K562 (cell line): ENCODE data around the gene FLII. TPM values are rescaled to one million over a fixed set of nuclear protein-coding genes. Genes with fewer than 3 reads are reported as not detected.

Source experiments
- ATAC-seq: fragments of 200-7000 bp; cut with Tn5 transposase; 3 replicates; pipeline ENCODE4 v1.9.1; 2020; ENCODE audit warnings: moderate library complexity
- BruUV-seq: library from RNA; stranded (reverse); fragments of 400-500 nt; replicated peaks from 2 replicates; lab custom pipeline; 2021; lab: Mats Ljungman, UMichigan
- CTCF ChIA-PET: fragments of 300-600 bp; formaldehyde crosslinking; extraction: SDS; loops from one replicate; lab custom pipeline; 2021; ENCODE audit warnings: low intra/inter-chr PET ratio; lab: Yijun Ruan, JAX
- POLR2A ChIA-PET: fragments of 300-600, 350-650 bp; sonication (Branson Sonifier 250); formaldehyde crosslinking; extraction: SDS; loops from one replicate; lab custom pipeline; 2021; ENCODE audit warnings: antibody characterized with exemption, inconsistent platforms; lab: Yijun Ruan, JAX
- DNase-seq, 4 experiments: peaks; one replicate each; pipeline versions ENCODE4 v3.0.0 to v3.0.0-alpha.2; 2011 to 2018; ENCODE audit warnings: low spot score in 3 of 4, mixed read lengths in 3 of 4; ENCODE audit errors: extremely low read depth in 1 of 4
- FAIRE-seq: peaks from 2 replicates; lab custom pipeline; 2011; peaks lifted over from hg19 to GRCh38; lab: Jason Lieb, UNC
- H2AFZ ChIP-seq: 2 replicates; pipeline ENCODE4 v1.6.0; 2011; ENCODE audit warnings: low read depth, low read length, control low read depth, inconsistent platforms
- H3K27ac ChIP-seq: fragments of 200-600 bp; 3 replicates; pipeline ENCODE4 v1.8.0; 2011; ENCODE audit warnings: low read depth, mild to moderate bottlenecking, control low read depth, inconsistent platforms, low read length, moderate library complexity, mixed read lengths; ENCODE audit errors: extremely low read depth
- H3K27me3 ChIP-seq, 2 experiments: fragments of 300-600 bp in 1 of 2; 2 replicates in 1 of 2; 3 replicates in 1 of 2; pipeline versions ENCODE4 v1.6.0 to v1.8.0; 2011; ENCODE audit warnings: inconsistent platforms in 2 of 2, low read length in 2 of 2, mild to moderate bottlenecking in 1 of 2, mixed read lengths in 1 of 2, moderate library complexity in 1 of 2; ENCODE audit not compliant: control insufficient read depth in 2 of 2, insufficient read depth in 2 of 2
- H3K36me3 ChIP-seq: fragments of 300-600 bp; 3 replicates; pipeline ENCODE4 v1.8.0; 2011; ENCODE audit warnings: mild to moderate bottlenecking, low read length, inconsistent platforms; ENCODE audit not compliant: control insufficient read depth, insufficient read depth
- H3K4me1 ChIP-seq, 2 experiments: fragments of 200-600 bp in 1 of 2; replicated peaks in 1 of 2; 2 replicates in 1 of 2; 3 replicates in 1 of 2; pipeline versions ENCODE4 v1.5.1 to v1.8.0; 2011; ENCODE audit warnings: inconsistent platforms in 2 of 2, low read length in 2 of 2, mild to moderate bottlenecking in 1 of 2, mixed read lengths in 1 of 2, moderate library complexity in 1 of 2; ENCODE audit not compliant: control insufficient read depth in 2 of 2, insufficient read depth in 2 of 2
- H3K4me2 ChIP-seq: 2 replicates; pipeline ENCODE4 v1.6.1; 2011; ENCODE audit warnings: low read length, control low read depth, inconsistent platforms, mixed read lengths; ENCODE audit not compliant: insufficient read depth
- H3K4me3 ChIP-seq: fragments of 200-600 bp; sonication (generic), shearing (Covaris generic); 2 replicates; pipeline ENCODE4 v1.5.1; 2016; ENCODE audit warnings: control low read depth, inconsistent platforms
- H3K79me2 ChIP-seq: fragments of 200-600 bp; 3 replicates; pipeline ENCODE4 v1.8.0; 2011; ENCODE audit warnings: low read length, inconsistent platforms; ENCODE audit not compliant: control insufficient read depth, insufficient read depth
- H3K9ac ChIP-seq, 2 experiments: 2 replicates each; pipeline versions ENCODE4 v1.6.0 to v1.6.1; 2011; ENCODE audit warnings: low read depth in 2 of 2, low read length in 2 of 2, control low read depth in 1 of 2, inconsistent platforms in 1 of 2, mild to moderate bottlenecking in 1 of 2, mixed read lengths in 1 of 2; ENCODE audit not compliant: insufficient read depth in 1 of 2
- H3K9me1 ChIP-seq: one replicate; pipeline ENCODE4 v1.6.0; 2011; ENCODE audit warnings: inconsistent platforms, mild to moderate bottlenecking, low read length, moderate library complexity; ENCODE audit not compliant: control insufficient read depth, insufficient read depth
- H3K9me3 ChIP-seq: replicated peaks from 2 replicates; pipeline ENCODE4 v1.5.1; 2011; ENCODE audit warnings: low read depth, low read length, inconsistent platforms; ENCODE audit not compliant: control insufficient read depth, insufficient read depth
- H4K20me1 ChIP-seq: replicated peaks from 2 replicates; pipeline ENCODE4 v1.6.1; 2011; ENCODE audit warnings: low read length, inconsistent platforms, mixed read lengths; ENCODE audit not compliant: control insufficient read depth, insufficient read depth
- ADNP ChIP-seq: fragments of 200-800 bp; sonication (Bioruptor generic); IDR thresholded peaks from 2 replicates; pipeline ENCODE4 v1.6.1; 2016; ENCODE audit warnings: missing genetic modification characterization, missing compliant biosample characterization
- CHCHD3 ChIP-seq: fragments of 250-450 bp; sonication (Bioruptor Pico); IDR thresholded peaks from 2 replicates; pipeline ENCODE4 v2.1.2; 2022; ENCODE audit warnings: mild to moderate bottlenecking
- EP300 ChIP-seq: IDR thresholded peaks from 2 replicates; pipeline ENCODE4 v1.6.1; 2012; ENCODE audit warnings: low read length, improper control_type of control experiment
- NR3C1 ChIP-seq: sonication (generic); formaldehyde crosslinking; IDR thresholded peaks from 2 replicates; pipeline ENCODE4 v1.8.1; 2022; ENCODE audit warnings: missing genetic modification reagents
- POLR2A ChIP-seq: fragments of 450-650 bp; conservative IDR thresholded peaks from 2 replicates; pipeline ENCODE4 v1.6.1; 2016
- RFX7 ChIP-seq: fragments of 250-450 bp; sonication (Bioruptor Pico); IDR thresholded peaks from 2 replicates; pipeline ENCODE4 v1.5.1; 2021; ENCODE audit warnings: mild to moderate bottlenecking
- ZNF668 ChIP-seq: fragments of 250-450 bp; sonication (Bioruptor Pico); IDR thresholded peaks from 2 replicates; pipeline ENCODE4 v1.8.0; 2022; ENCODE audit warnings: mild to moderate bottlenecking, inconsistent platforms
- WGBS: fragments of 100-300 bp; shearing (Covaris generic); methylation state at CpG from one replicate; pipeline ENCODE4 v1.1.6; 2016; ENCODE audit warnings: low coverage, mixed read lengths; ENCODE audit not compliant: insufficient coverage; ENCODE audit errors: missing lambda C conversion rate; 5-methylcytosine and 5-hydroxymethylcytosine counted together
- in situ Hi-C: fragments of 300-500 bp; cut with MboI; formaldehyde crosslinking; loops from 4 replicates; pipeline ENCODE4 v1.15.0; 2018; ENCODE audit warnings: inconsistent platforms, mixed read lengths
- intact Hi-C: fragments of 100-400 bp; cut with micrococcal nuclease; formaldehyde crosslinking; loops from 2 replicates; pipeline ENCODE4 v1.14.2; 2022
- polyA plus RNA-seq, 8 experiments: library from polyadenylated mRNA; depleted of rRNA in 4 of 8; stranded (reverse) in 5 of 8; unstranded in 3 of 8; fragments of >200 nt; fragmentation: Nextera tagmentation in 2 of 8; fragmentation: Illumina TruSeq in 1 of 8; extraction: Ambion mirVana in 2 of 8; extraction: Trizol in 1 of 8; gene quantifications; 2 replicates each; pipeline versions ENCODE4 v1.2.1 to v1.2.3, GENCODE V29; 2011 to 2014; ENCODE audit warnings: inconsistent platforms in 1 of 8, missing spikeins in 1 of 8
- total RNA-seq, 7 experiments: library from RNA; depleted of rRNA in 6 of 7; stranded (reverse); fragments of >200 nt in 6 of 7; fragmentation: Illumina TruSeq in 2 of 7; extraction: Trizol in 2 of 7; gene quantifications; 2 replicates each; pipeline versions ENCODE4 v1.2.1 to v1.2.3, GENCODE V29; 2011 to 2021; ENCODE audit warnings: low replicate concordance in 1 of 7
- TF ChIP-seq, protein P1 (sequence below): sonication (generic); formaldehyde crosslinking; IDR thresholded peaks from 2 replicates; pipeline ENCODE4 v1.9.0; 2022; ENCODE audit warnings: mild to moderate bottlenecking, missing genetic modification reagents
- TF ChIP-seq, protein P2 (sequence below): fragments of 450-650 bp; IDR thresholded peaks from 2 replicates; pipeline ENCODE4 v1.6.1; 2018; ENCODE audit not compliant: partially characterized antibody

Gene FLII
- total and polyA plus RNA-seq, 9 of the 15 experiments (the other 6 are each of a cell fraction or from before 2014, with no cell fraction given) = 11.7 to 126 (median 82.5) TPM

GRCh38 chr17:18234853-18235380 lies 23.6 kb downstream of the FLII start:
- no peak for TF ChIP-seq ADNP (tag)
- TF ChIP-seq, protein P1, sequence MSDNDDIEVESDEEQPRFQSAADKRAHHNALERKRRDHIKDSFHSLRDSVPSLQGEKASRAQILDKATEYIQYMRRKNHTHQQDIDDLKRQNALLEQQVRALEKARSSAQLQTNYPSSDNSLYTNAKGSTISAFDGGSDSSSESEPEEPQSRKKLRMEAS = no peak
- TF ChIP-seq CHCHD3 (CRISPR knock-in tag) = no peak
- TF ChIP-seq EP300 = no peak
- TF ChIP-seq NR3C1 = no peak
- TF ChIP-seq POLR2A = no peak
- TF ChIP-seq, protein P2, sequence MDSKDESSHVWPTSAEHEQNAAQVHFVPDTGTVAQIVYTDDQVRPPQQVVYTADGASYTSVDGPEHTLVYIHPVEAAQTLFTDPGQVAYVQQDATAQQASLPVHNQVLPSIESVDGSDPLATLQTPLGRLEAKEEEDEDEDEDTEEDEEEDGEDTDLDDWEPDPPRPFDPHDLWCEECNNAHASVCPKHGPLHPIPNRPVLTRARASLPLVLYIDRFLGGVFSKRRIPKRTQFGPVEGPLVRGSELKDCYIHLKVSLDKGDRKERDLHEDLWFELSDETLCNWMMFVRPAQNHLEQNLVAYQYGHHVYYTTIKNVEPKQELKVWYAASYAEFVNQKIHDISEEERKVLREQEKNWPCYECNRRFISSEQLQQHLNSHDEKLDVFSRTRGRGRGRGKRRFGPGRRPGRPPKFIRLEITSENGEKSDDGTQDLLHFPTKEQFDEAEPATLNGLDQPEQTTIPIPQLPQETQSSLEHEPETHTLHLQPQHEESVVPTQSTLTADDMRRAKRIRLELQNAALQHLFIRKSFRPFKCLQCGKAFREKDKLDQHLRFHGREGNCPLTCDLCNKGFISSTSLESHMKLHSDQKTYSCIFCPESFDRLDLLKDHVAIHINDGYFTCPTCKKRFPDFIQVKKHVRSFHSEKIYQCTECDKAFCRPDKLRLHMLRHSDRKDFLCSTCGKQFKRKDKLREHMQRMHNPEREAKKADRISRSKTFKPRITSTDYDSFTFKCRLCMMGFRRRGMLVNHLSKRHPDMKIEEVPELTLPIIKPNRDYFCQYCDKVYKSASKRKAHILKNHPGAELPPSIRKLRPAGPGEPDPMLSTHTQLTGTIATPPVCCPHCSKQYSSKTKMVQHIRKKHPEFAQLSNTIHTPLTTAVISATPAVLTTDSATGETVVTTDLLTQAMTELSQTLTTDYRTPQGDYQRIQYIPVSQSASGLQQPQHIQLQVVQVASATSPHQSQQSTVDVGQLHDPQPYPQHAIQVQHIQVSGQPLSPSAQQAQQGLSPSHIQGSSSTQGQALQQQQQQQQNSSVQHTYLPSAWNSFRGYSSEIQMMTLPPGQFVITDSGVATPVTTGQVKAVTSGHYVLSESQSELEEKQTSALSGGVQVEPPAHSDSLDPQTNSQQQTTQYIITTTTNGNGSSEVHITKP = no peak
- TF ChIP-seq RFX7 = no peak
- TF ChIP-seq ZNF668 (CRISPR knock-in tag) = no peak
- no peaks in the 10 kb centered on the region for H3K9me3 ChIP-seq
- no peaks in the 10 kb centered on the region for H3K79me2 ChIP-seq
- H3K9me1 ChIP-seq = no peaks in the 10 kb centered on the region
- intact Hi-C loops (no loop called here), in situ Hi-C loops (no loop called here)
- BruUV-seq = no TSS peak
- H3K27me3 ChIP-seq = no peaks in the 10 kb centered on the region
- DNase-seq (no peak), FAIRE-seq (no peak), ATAC-seq (no peak)
- no peak overlapping the region for H3K4me3 ChIP-seq
- 85% methylated on average over 8 of the region's 22 CpGs for WGBS
- H3K4me1 ChIP-seq = peaks cover 0 to 22% of the 10 kb centered on the region in 2 experiments; a peak in 1 of 5 replicates
- no peak overlapping the region for H3K27ac ChIP-seq
- H3K36me3 ChIP-seq = no peaks in the 10 kb centered on the region
- H3K4me2 ChIP-seq = no peak overlapping the region
- H2AFZ ChIP-seq = no peak overlapping the region
- H3K9ac ChIP-seq = no peak overlapping the region
- H4K20me1 ChIP-seq = no peaks in the 10 kb centered on the region
- ChIA-PET CTCF (no interaction called here), POLR2A (interaction anchor here (0.6 kb wide), 1 partner anchor 18 kb away, joined by 3 read pairs; no protein-coding TSS in a partner anchor)
